22Rv1 (cell line): ENCODE results near the gene ACTR3.

Experiments
- CTCF ChIP-seq: fragments of 450-650 bp; IDR thresholded peaks from 2 replicates; pipeline ENCODE4 v1.5.1; 2017; ENCODE audit warnings: mild to moderate bottlenecking
- ZFX ChIP-seq: fragments of 450-650 bp; IDR thresholded peaks from 2 replicates; pipeline ENCODE4 v1.6.1; 2017; ENCODE audit warnings: antibody characterized with exemption, borderline replicate concordance

- TF ChIP-seq CTCF (no peak), ZFX (no peak)
Observed at GRCh38 chr2:113854970-113855740, 34.7 kb upstream of the ACTR3 start.
